Motor neuron (in vitro differentiated cells): ENCODE results near the gene FOXN3. TPM values are rescaled to one million over a fixed set of nuclear protein-coding genes. Genes with fewer than 3 reads are reported as not detected.
A peak's percentile ranks its signal among the peaks of the same experiment; 100 is the strongest.

ENCODE experiments used
- ATAC-seq, 8 experiments: fragments of 200-7000 bp; cut with Tn5 transposase; replicated peaks in 6 of 8; 2 replicates each; pipeline ENCODE4 v1.8.0; 2021; ENCODE audit warnings: mild to moderate bottlenecking in 8 of 8, moderate library complexity in 8 of 8
- H3K27ac ChIP-seq, 2 donors: fragments of 250-450 bp; sonication (Bioruptor Pico); 2 replicates each; pipeline ENCODE4 v1.9.0; 2021; ENCODE audit warnings: antibody characterized with exemption in 2 of 2, mild to moderate bottlenecking in 2 of 2, moderate library complexity in 1 of 2
- H3K4me1 ChIP-seq, 2 donors: fragments of 250-450 bp; sonication (Bioruptor Pico); replicated peaks in 1 of 2; 2 replicates each; pipeline ENCODE4 v1.6.1; 2021; ENCODE audit warnings: antibody characterized with exemption in 2 of 2, mild to moderate bottlenecking in 2 of 2, moderate library complexity in 1 of 2
- H3K4me3 ChIP-seq, 5 donors: fragments of 250-450 bp; sonication (Bioruptor Pico); 2 replicates each; pipeline ENCODE4 v1.9.0; 2021; ENCODE audit warnings: antibody characterized with exemption in 5 of 5, mild to moderate bottlenecking in 5 of 5, moderate library complexity in 4 of 5
- WGBS, 10 experiments: fragments of 450-650 bp; shearing (Covaris generic); methylation state at CpG; one replicate each; pipeline ENCODE4 v1.0.0; 2022; 5-methylcytosine and 5-hydroxymethylcytosine counted together
- in situ Hi-C, 9 experiments: fragments of 400-800 bp; cut with MboI; loops; one replicate each; pipeline ENCODE4 v1.15.0; 2021; ENCODE audit warnings: low sequenced_read_pairs in 9 of 9, low pct_unique_long_range_greater_than_20kb in 2 of 9; ENCODE audit not compliant: unreplicated experiment in 9 of 9
- total RNA-seq, 8 experiments: library from RNA; unstranded; fragments of 300-600 nt; gene quantifications; 2 replicates each; pipeline versions ENCODE4 v1.2.3 to v1.2.4, GENCODE V29; 2022

Gene FOXN3
- total RNA-seq, 8 experiments from 2014 or later = 20.2 to 75.8 (median 26.8) TPM

DNA sequence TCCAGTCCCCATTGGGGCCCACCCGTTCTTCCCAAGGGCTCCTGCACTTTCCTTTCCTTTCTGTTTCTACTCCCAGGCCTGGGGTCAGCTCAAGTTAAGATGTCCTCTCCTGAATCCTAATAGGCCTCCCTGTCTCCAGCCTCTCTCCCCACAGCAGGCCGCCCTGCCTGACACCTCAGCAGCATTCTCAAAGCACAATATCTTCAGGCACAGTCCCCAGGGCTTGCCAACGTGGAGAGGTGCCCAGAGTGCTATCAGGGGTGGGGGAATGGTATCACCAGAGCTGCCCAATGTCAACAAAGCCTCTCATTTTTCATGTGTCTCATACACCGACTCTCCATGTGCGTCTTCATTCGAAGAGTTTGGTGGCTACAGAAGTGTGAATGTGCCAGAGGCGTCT, 123.0 kb downstream of the FOXN3 start:
- in situ Hi-C loops = no loop called here
- Histone ChIP-seq H3K4me1 (peaks cover 29 to 36% of the 10 kb centered on the region in 2 donors), H3K27ac (no peak overlapping the region), H3K4me3 (no peak overlapping the region)
- 53 to 100% (median 67%) methylated on average over 1 to 6 of the region's 7 CpGs; no CpG with 5 or more reads in 5 of the 10 experiments for WGBS, 10 experiments
- no peak for ATAC-seq

DNA sequence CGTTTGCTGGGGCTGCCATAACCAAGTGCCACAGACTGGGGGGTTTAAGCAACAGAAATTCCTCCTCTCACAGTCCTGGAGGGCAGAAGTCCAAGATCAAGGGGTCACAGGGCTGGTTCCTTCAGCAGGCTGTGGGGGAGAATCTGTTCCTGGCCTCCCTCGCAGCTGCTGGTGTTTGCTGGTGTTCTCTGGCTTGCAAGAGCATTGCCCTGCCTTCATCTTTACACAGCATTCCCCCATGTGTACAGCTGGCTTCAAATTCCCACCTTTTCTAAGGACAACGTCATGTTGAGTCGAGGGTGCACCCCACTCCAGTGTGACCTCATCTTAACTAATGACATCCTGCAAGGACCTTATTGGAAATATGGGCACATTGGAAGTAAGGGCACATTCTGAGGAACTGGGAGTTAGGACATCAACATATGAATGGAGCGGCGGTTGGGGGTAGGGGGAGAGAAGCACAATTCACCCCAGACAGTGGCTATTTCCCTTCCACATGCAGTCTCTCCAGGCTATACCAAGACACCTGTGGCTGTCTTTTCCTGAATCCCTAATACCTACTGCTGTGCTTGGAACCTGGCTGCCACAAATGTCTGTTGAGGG, 123.6 kb downstream of the FOXN3 start:
- H3K4me3 ChIP-seq = no peak overlapping the region
- in situ Hi-C loops = no loop called here
- WGBS, 10 experiments = 8 to 94% (median 60%) methylated on average over 1 to 5 of the region's 6 CpGs; no CpG with 5 or more reads in 3 of the 10 experiments
- H3K27ac ChIP-seq = no peak overlapping the region
- ATAC-seq = peak in 3 of 8 experiments; percentile 30 to 42 (median 36)
- H3K4me1 ChIP-seq = peaks cover 29 to 36% of the 10 kb centered on the region in 2 donors

DNA sequence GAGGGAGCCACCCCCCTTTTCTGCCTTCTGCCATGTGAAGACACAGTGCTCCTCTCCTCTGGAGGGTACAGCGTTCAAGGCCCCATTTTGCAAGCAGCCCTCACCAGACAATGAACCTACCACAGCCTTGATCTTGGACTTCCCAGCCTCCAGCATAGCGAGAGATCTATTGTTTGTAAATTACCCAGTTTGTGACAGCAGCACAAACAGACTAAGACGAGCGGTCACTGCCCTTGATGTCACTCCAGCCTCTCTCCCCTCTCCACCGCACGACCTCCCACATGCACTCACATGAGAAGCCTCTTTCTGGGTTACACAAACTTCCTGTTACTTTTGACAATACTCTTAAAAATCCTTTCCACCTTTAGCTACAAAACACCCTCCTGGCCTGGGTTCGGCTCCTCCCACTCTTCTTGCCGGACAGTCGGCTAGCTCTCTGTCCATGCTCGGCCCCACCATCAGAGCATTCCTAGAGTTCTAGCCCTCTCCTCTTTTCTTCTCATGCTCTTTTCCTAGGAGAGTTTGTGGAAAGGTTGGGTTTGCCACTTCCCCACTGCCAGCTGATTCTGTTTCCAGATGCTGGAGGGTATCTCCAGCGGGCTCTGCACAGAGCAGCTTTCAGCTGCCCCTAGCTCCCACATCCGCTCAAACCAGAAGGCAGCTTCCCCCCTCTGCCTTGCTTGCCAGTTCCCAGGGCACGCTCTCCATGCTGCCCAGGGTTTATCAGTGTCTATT, 124.3 kb downstream of the FOXN3 start:
- 43 to 96% (median 88%) methylated on average over 1 to 8 of the region's 13 CpGs; no CpG with 5 or more reads in 1 of the 10 experiments for WGBS, 10 experiments
- peak in 1 of 8 experiments; percentile 12 for ATAC-seq
- no peak overlapping the region for H3K4me3 ChIP-seq
- in situ Hi-C loops = no loop called here
- peaks cover 29 to 36% of the 10 kb centered on the region in 2 donors for H3K4me1 ChIP-seq
- no peak overlapping the region for H3K27ac ChIP-seq

DNA sequence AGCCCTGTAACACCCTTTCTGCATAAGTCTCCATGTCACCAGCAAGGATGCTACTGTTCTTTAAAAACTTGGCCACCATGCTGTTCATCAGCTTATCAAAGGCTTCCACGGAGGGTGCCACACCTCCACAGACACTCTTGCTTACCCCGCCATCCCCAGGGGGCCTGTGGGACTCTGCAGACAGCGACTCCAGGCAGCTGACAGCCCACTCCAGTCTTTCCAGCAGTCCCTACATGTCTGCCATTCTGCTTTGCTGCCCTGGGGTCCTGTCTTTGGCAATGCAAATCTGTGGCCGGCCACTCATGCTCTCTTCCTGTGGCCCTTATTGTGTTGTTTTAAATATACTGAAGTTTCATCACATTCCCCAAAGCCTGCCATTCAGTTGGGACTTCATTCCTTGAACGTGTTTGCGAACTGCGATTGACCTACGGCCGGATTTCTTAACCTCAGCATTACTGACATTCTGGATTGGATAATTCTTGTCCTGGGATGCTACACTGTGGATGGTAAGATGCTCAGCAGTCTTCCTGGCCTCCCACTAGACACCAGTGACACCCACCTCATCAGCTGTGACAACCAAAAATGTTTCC, 125.6 kb downstream of the FOXN3 start:
- H3K4me3 ChIP-seq = no peak overlapping the region
- no peak for ATAC-seq
- in situ Hi-C loops = no loop called here
- 32 to 93% (median 80%) methylated on average over 1 to 7 of the region's 9 CpGs; no CpG with 5 or more reads in 2 of the 10 experiments for WGBS, 10 experiments
- no peak overlapping the region for H3K27ac ChIP-seq
- peaks cover 27 to 33% of the 10 kb centered on the region in 2 donors for H3K4me1 ChIP-seq

DNA sequence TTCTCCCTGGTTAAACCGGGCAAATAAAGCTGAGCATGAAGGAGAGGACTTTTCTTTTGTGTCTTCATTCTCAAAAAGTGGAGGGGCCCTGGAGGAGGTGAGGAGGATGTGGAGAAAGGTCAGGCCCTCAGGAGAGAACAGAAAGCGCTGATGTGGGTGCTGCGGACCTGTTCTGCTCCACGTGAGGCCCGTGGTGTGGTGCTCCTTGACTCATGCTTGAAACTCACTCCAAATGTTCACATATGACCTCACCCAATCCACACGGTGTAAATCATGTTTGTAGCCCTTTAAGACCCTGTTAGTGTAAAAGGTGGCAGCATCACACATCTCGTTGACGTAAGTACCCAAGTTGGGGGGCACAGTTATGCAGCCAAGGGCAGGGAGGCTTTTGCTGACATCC, 126.2 kb downstream of the FOXN3 start:
- Histone ChIP-seq H3K4me1 (peaks cover 27 to 32% of the 10 kb centered on the region in 2 donors), H3K4me3 (no peak overlapping the region), H3K27ac (no peak overlapping the region)
- in situ Hi-C loops = no loop called here
- no peak for ATAC-seq
- WGBS, 10 experiments = 33 to 100% (median 88%) methylated on average over 1 to 3 of the region's 8 CpGs; no CpG with 5 or more reads in 4 of the 10 experiments

DNA sequence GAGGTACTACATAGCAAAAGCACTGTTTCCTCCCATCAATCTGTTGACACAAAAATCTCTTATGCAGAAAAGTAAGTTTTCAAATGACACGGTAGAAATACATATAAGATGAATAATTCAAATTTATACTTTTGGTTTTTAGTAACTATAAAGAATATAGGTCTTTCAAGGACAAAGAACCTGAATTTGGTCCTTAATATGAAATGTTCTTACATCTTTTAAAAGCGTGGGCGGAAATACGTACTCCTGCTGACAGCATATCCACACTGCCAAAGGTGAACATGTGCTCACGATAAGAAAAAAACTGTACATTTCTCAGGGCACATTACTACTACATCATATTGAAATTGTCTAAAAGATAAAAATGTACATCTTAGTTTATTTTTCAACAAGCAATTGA, 127.6 kb downstream of the FOXN3 start:
- Histone ChIP-seq H3K4me3 (no peak overlapping the region), H3K4me1 (peaks cover 22 to 27% of the 10 kb centered on the region in 2 donors), H3K27ac (no peak overlapping the region)
- WGBS, 10 experiments = 52 to 100% (median 75%) methylated on average over 2 to 5 of the region's 5 CpGs
- no peak for ATAC-seq
- in situ Hi-C loops = no loop called here

DNA sequence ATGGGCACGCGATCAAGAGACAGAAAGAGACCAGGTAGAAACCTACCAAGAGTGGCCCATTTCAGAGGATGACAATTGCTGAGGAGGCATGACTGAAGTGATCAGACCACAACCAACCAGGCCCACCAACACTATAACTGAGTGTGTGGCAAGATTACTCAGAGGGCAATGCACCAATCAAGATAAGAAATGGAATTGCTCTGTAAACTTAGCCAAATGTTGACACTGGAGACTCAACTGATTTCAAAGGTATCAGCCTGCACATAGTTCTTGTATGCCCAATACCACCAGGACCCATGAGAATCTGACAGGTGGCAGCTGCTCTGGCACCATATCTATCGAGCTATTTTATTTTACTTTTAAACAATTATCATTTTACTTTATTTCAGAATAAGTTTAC, 128.9 kb downstream of the FOXN3 start:
- Histone ChIP-seq H3K4me1 (peaks cover 8 to 13% of the 10 kb centered on the region in 2 donors), H3K27ac (no peak overlapping the region), H3K4me3 (no peak overlapping the region)
- no peak for ATAC-seq
- in situ Hi-C loops = no loop called here
- 57 to 100% (median 100%) methylated on average over 1 to 3 of the region's 3 CpGs; no CpG with 5 or more reads in 4 of the 10 experiments for WGBS, 10 experiments

DNA sequence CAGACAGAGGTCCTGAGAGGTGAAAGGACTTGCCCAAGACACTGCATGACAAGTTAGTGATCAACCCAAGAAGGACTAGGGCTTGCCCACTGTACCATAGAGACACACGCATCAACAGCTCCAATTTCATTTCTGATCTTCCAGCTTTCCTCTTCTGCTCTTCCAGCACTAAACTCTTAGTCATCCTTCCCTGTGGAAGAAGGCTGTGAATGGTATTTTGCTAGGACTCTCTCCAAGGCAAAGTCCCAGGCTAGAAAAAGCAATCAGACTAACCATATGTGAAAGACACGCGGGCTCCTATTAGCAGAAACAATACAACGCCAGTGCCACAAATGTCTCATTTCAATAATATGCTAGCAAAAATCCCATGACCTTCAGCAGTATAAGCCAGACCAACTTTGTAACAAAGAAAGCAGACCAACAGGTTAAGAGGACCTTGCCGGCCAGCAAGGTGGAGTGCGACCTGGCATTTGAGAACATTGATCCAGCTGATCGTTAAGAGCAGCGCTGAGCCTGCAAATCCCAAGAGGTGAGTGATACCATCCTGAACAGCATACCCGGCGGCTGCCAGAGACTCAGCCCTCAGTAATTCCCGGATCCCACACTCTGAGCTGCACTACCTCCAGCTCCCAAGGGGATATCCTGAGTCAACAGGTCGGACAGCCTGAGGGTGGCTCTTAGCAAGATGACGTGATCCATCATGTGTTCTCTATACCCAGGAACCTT, 132.5 kb downstream of the FOXN3 start:
- ATAC-seq = peak in 1 of 8 experiments; percentile 50
- H3K4me3 ChIP-seq = no peak overlapping the region
- no peak overlapping the region for H3K27ac ChIP-seq
- in situ Hi-C loops = no loop called here
- H3K4me1 ChIP-seq = peaks cover 0 to 12% of the 10 kb centered on the region in 2 donors
- 63 to 100% (median 96%) methylated on average over 1 to 8 of the region's 13 CpGs; no CpG with 5 or more reads in 3 of the 10 experiments for WGBS, 10 experiments

DNA sequence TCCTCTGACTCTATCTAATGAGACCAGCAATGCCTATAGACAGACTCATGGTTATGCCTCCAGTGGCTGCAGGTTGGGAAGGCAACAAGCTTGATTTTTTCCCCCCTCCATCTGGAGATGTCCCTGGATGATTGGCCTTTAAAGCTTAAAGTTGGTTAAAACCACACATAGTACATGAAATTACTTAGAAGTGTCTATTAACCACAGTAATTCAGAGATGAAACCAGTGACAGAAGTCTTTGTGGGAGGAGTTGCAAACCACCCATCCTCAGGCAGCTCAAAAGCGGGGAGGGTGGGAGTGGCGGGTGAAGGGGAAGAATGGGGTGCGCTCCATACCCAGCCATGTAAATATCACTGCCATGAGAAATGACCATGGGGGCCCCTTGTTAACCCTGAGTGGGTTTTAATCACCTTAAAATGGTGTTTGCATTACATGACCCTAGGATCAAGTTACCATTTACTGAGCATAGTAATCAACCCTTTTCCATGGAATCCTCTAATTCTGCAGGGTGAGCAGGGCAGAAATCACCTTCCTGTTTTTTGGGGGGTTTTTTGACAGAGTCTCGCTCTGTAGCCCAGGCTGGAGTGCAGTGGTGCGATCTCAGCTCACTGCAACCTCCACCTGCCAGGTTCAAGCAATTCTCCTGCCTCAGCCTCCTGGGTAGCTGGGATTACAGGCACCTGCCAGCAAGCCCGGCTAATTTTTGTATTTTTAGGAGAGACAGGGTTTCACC, 133.5 kb downstream of the FOXN3 start:
- in situ Hi-C loops = no loop called here
- 67 to 100% (median 90%) methylated on average over 1 to 2 of the region's 6 CpGs; no CpG with 5 or more reads in 6 of the 10 experiments for WGBS, 10 experiments
- Histone ChIP-seq H3K4me1 (peaks cover 0 to 13% of the 10 kb centered on the region in 2 donors), H3K27ac (no peak overlapping the region), H3K4me3 (no peak overlapping the region)
- no peak for ATAC-seq

DNA sequence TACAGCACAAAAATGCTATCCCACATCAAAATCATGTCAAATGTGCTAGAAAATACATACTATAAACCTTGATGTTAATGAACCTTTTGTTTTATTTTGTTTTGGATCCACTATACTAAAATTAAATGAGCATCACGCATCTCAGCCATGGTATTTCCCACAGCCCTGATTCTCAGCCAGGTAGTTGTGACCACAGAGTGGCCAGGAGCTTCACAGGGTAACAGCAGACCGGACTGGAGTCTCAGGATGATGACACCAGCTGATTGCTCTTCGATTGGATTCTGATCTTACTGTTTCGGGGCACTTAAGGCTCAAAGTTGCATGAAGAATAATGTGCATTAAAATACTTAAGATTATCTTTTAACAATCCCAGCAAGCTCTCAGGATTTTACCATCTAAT, 134.8 kb downstream of the FOXN3 start:
- H3K4me1 ChIP-seq = peaks cover 12 to 26% of the 10 kb centered on the region in 2 donors
- WGBS, 10 experiments = 83 to 100% (median 100%) methylated on average over 1 to 3 of the region's 4 CpGs; no CpG with 5 or more reads in 3 of the 10 experiments
- no peak overlapping the region for H3K4me3 ChIP-seq
- no peak for ATAC-seq
- H3K27ac ChIP-seq = no peak overlapping the region
- in situ Hi-C loops = no loop called here

DNA sequence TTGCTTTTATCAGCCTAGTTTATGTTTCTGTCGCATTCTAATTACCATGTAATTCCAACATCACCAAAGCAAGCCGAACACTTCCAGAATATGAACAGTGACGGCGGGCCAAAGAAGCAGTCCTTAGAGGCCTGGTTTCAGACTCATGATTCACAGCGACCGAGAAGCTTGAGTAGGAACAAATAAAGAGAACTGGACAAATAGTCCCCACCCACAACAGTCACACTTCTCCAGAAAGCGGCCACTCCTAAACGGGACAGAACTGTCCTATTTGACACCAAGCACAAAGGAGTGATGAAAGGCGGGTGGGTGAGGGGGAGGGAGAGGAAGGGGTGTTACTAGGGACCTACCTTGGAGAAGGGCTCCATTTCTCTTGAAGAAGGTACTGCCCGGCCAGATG, 136.4 kb downstream of the FOXN3 start:
- ATAC-seq = no peak
- no peak overlapping the region for H3K4me3 ChIP-seq
- WGBS, 10 experiments = 90 to 100% (median 100%) methylated on average over 1 to 4 of the region's 10 CpGs; no CpG with 5 or more reads in 4 of the 10 experiments

DNA sequence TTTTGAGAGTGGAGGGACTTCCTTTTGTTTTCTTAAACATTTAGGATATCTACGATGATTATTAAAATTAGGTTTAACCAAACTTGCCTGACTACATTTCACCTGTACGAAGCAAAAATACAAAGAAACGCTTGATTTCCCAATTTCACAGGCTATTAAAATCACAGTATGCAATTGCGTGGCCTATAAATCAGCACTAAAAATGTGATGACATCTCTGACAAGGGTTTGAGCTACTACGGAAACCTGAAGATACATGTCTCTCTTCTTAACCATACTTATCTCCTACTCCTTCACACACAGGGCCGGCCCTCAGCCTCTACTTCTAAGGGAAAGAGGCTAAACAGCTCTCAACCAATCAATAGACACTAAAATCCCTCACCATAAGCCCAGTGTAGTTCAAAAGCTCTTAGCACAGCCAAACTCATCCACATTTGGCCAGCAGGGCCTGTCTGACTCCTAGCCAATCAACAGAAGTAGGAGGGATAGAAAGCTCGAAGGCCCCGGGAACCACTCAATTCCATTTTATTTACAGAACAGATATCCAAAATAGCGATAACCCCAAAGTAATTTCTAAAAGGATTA, 137.3 kb downstream of the FOXN3 start:
- WGBS, 10 experiments = 83 to 100% (median 93%) methylated on average over 2 to 9 of the region's 9 CpGs
- H3K4me3 ChIP-seq = no peak overlapping the region
- in situ Hi-C loops = no loop called here
- H3K4me1 ChIP-seq = peaks cover 20 to 34% of the 10 kb centered on the region in 2 donors
- H3K27ac ChIP-seq = no peak overlapping the region
- no peak for ATAC-seq

More for the DNA sequence above, 136.4 kb downstream of the FOXN3 start:
- in situ Hi-C loops = no loop called here
- Histone ChIP-seq H3K27ac (no peak overlapping the region), H3K4me1 (peaks cover 20 to 34% of the 10 kb centered on the region in 2 donors)
